ENCODE results near the gene SFPQ.

- TF ChIP-seq TEAD4 (IDR thresholded peaks at IDR 0.05) (no peak), NFIC (IDR thresholded peaks at IDR 0.05) (no peak), CEBPB (IDR thresholded peaks at IDR 0.05) (no peak), RAD21 (IDR thresholded peaks at IDR 0.05; ENCODE audit: low read depth) (no peak), EP300 (IDR thresholded peaks at IDR 0.05; ENCODE audit: borderline replicate concordance) (no peak), YY1 (IDR thresholded peaks at IDR 0.05; ENCODE audit: low read depth) (no peak)
Measured at GRCh38 chr1:35223084-35223630, 30.2 kb upstream of the SFPQ start.

Data from Ishikawa (cell line).